GM23248 (cell line): ENCODE measurements around the gene PAPPA. TPM values are rescaled to one million over a fixed set of nuclear protein-coding genes. Genes with fewer than 3 reads are reported as not detected.

ENCODE experiments used
- DNase-seq: peaks from one replicate; pipeline ENCODE4 v3.0.0-alpha.2; 2015
- H2AFZ ChIP-seq: fragments of 200-600 bp; sonication (generic); 2 replicates; pipeline ENCODE4 v1.6.1; 2016; ENCODE audit warnings: antibody characterized with exemption
- H3F3A ChIP-seq: fragments of 200-600 bp; sonication (generic); 2 replicates; pipeline ENCODE4 v1.6.1; 2016; ENCODE audit warnings: mild to moderate bottlenecking, antibody characterized with exemption, mixed run types; ENCODE audit not compliant: insufficient read depth
- H3K27ac ChIP-seq: fragments of 200-600 bp; sonication (generic); 2 replicates; pipeline ENCODE4 v1.5.1; 2016; ENCODE audit warnings: mild to moderate bottlenecking
- H3K27me3 ChIP-seq: fragments of 200-600 bp; sonication (generic); replicated peaks from 2 replicates; pipeline ENCODE4 v1.6.1; 2016; ENCODE audit warnings: mild to moderate bottlenecking; ENCODE audit not compliant: insufficient read depth
- H3K36me3 ChIP-seq: fragments of 200-600 bp; sonication (generic); 2 replicates; pipeline ENCODE4 v1.6.1; 2016; ENCODE audit warnings: low read depth, mild to moderate bottlenecking
- H3K4me1 ChIP-seq: fragments of 200-600 bp; sonication (generic); 2 replicates; pipeline ENCODE4 v1.6.1; 2016; ENCODE audit warnings: mild to moderate bottlenecking; ENCODE audit not compliant: insufficient read depth
- H3K4me2 ChIP-seq: fragments of 200-600 bp; sonication (generic); one replicate; pipeline ENCODE4 v1.6.1; 2016; ENCODE audit warnings: mild to moderate bottlenecking; ENCODE audit not compliant: unreplicated experiment
- H3K4me3 ChIP-seq: fragments of 200-600 bp; sonication (generic); 2 replicates; pipeline ENCODE4 v1.5.1; 2016; ENCODE audit warnings: mild to moderate bottlenecking
- H3K79me2 ChIP-seq: fragments of 200-600 bp; sonication (generic); 2 replicates; pipeline ENCODE4 v1.6.1; 2016; ENCODE audit warnings: mild to moderate bottlenecking; ENCODE audit not compliant: insufficient read depth
- H3K9ac ChIP-seq: fragments of 200-600 bp; sonication (generic); 2 replicates; pipeline ENCODE4 v1.6.1; 2016; ENCODE audit warnings: mild to moderate bottlenecking
- H3K9me2 ChIP-seq: fragments of 200-600 bp; sonication (generic); 2 replicates; pipeline ENCODE4 v1.6.1; 2016; ENCODE audit warnings: mixed run types, mild to moderate bottlenecking, moderate library complexity; ENCODE audit not compliant: insufficient read depth
- H3K9me3 ChIP-seq: fragments of 200-600 bp; sonication (generic); one replicate; pipeline ENCODE4 v1.6.1; 2017; ENCODE audit warnings: low read depth
- H4K20me1 ChIP-seq: fragments of 200-600 bp; sonication (generic); 2 replicates; pipeline ENCODE4 v1.6.0; 2016; ENCODE audit not compliant: insufficient read depth
- EZH2 ChIP-seq: fragments of 200-600 bp; sonication (generic); IDR thresholded peaks from 2 replicates; pipeline ENCODE4 v1.6.1; 2018; ENCODE audit warnings: antibody characterized with exemption, mild to moderate bottlenecking; ENCODE audit not compliant: insufficient read depth, poor library complexity, severe bottlenecking
- EZH2phosphoT487 ChIP-seq: fragments of 200-600 bp; sonication (generic); IDR thresholded peaks from 2 replicates; pipeline ENCODE4 v1.6.1; 2018; ENCODE audit warnings: antibody characterized with exemption, moderate library complexity, mild to moderate bottlenecking, low read depth; ENCODE audit not compliant: insufficient read depth
- WGBS, 2 experiments: methylation state at CpG; one replicate each; pipeline ENCODE4 v1.1.6; 2015 to 2017; ENCODE audit warnings: low lambda C conversion rate in 2 of 2, low coverage in 1 of 2; ENCODE audit errors: missing lambda C conversion rate in 2 of 2; 5-methylcytosine and 5-hydroxymethylcytosine counted together
- in situ Hi-C: fragments of 300-500 bp; cut with MboI; formaldehyde crosslinking; loops from 2 replicates; pipeline ENCODE4 v1.15.0; 2020
- polyA plus RNA-seq: library from polyadenylated mRNA; unstranded; fragments of >200 nt; fragmentation: Nextera tagmentation; extraction: Ambion mirVana; gene quantifications from 2 replicates; pipeline ENCODE4 v1.2.1, GENCODE V29; 2016
- total RNA-seq: library from RNA; depleted of rRNA; stranded (reverse); fragments of >200 nt; shearing (Covaris generic); gene quantifications from 2 replicates; pipeline ENCODE4 v1.2.3, GENCODE V29; 2014

PAPPA gene
- total and polyA plus RNA-seq, 2 experiments from 2014 or later, result 8.7 to 30.3 TPM

GRCh38 chr9:116372081-116372673, 218.6 kb downstream of the PAPPA start:
- no peaks in the 10 kb centered on the region for H3K9me3 ChIP-seq
- H4K20me1 ChIP-seq, result no peaks in the 10 kb centered on the region
- no peaks in the 10 kb centered on the region for H3K79me2 ChIP-seq
- H3K4me3 ChIP-seq, result no peak overlapping the region
- no peak overlapping the region for H3K4me2 ChIP-seq
- no peaks in the 10 kb centered on the region for H3K27me3 ChIP-seq
- H2AFZ ChIP-seq, result no peak overlapping the region
- peaks cover 4% of the 10 kb centered on the region for H3K4me1 ChIP-seq
- no peak overlapping the region for H3K27ac ChIP-seq
- TF ChIP-seq EZH2, result no peak
- peaks cover 23% of the 10 kb centered on the region for H3F3A ChIP-seq
- in situ Hi-C loops, result no loop called here
- H3K36me3 ChIP-seq, result peaks cover 22% of the 10 kb centered on the region; the same call in 1 of the 2 replicates
- no peak for DNase-seq
- H3K9ac ChIP-seq, result no peak overlapping the region
- no peaks in the 10 kb centered on the region for H3K9me2 ChIP-seq

GRCh38 chr9:116372786-116373185, 219.2 kb downstream of the PAPPA start:
- H3K4me2 ChIP-seq, result no peak overlapping the region
- H3K27me3 ChIP-seq, result no peaks in the 10 kb centered on the region
- WGBS, 2 experiments, result 97 to 99% methylated on average over 4 of the region's 4 CpGs
- H3K79me2 ChIP-seq, result no peaks in the 10 kb centered on the region
- H3K36me3 ChIP-seq, result peaks cover 22% of the 10 kb centered on the region; the same call in 1 of the 2 replicates
- H3K4me1 ChIP-seq, result peaks cover 10% of the 10 kb centered on the region
- TF ChIP-seq EZH2phosphoT487 (no peak), EZH2 (no peak)
- no peaks in the 10 kb centered on the region for H3K9me3 ChIP-seq
- H3K4me3 ChIP-seq, result no peak overlapping the region
- peaks cover 29% of the 10 kb centered on the region for H3F3A ChIP-seq
- H3K27ac ChIP-seq, result no peak overlapping the region
- H3K9ac ChIP-seq, result no peak overlapping the region
- no peak overlapping the region for H2AFZ ChIP-seq
- H4K20me1 ChIP-seq, result no peaks in the 10 kb centered on the region
- no peaks in the 10 kb centered on the region for H3K9me2 ChIP-seq
- no peak for DNase-seq
- in situ Hi-C loops, result no loop called here

- peaks cover 44% of the 10 kb centered on the region for H3K36me3 ChIP-seq
Measured at GRCh38 chr9:116377179-116377798, 223.7 kb downstream of the PAPPA start.

GRCh38 chr9:116378873-116379272, 225.3 kb downstream of the PAPPA start:
- WGBS, 2 experiments, result 92 to 97% methylated on average over 2 of the region's 2 CpGs
- H3K27me3 ChIP-seq, result no peaks in the 10 kb centered on the region
- no peak overlapping the region for H3K27ac ChIP-seq
- peaks cover 12% of the 10 kb centered on the region for H3K4me1 ChIP-seq
- H3K9me2 ChIP-seq, result no peaks in the 10 kb centered on the region
- peaks cover 46% of the 10 kb centered on the region for H3F3A ChIP-seq
- no peaks in the 10 kb centered on the region for H3K79me2 ChIP-seq
- DNase-seq, result no peak
- H3K4me3 ChIP-seq, result no peak overlapping the region
- peaks cover 50% of the 10 kb centered on the region for H3K36me3 ChIP-seq
- H3K9ac ChIP-seq, result no peak overlapping the region
- no peak for TF ChIP-seq EZH2
- no peak for TF ChIP-seq EZH2phosphoT487
- H2AFZ ChIP-seq, result no peak overlapping the region
- H4K20me1 ChIP-seq, result no peaks in the 10 kb centered on the region
- in situ Hi-C loops, result no loop called here
- H3K9me3 ChIP-seq, result no peaks in the 10 kb centered on the region
- H3K4me2 ChIP-seq, result no peak overlapping the region

More at GRCh38 chr9:116377179-116377798, 223.7 kb downstream of the PAPPA start:
- Histone ChIP-seq H3K9me3 (no peaks in the 10 kb centered on the region), H3K4me2 (peak overlapping the region; percentile 7), H3K79me2 (no peaks in the 10 kb centered on the region), H3F3A (peaks cover 46% of the 10 kb centered on the region), H3K9ac (peak overlapping the region; percentile 35), H3K9me2 (no peaks in the 10 kb centered on the region), H3K4me1 (peaks cover 12% of the 10 kb centered on the region), H3K27me3 (no peaks in the 10 kb centered on the region), H3K27ac (peak overlapping the region; percentile 57), H2AFZ (no peak overlapping the region), H4K20me1 (no peaks in the 10 kb centered on the region), H3K4me3 (no peak overlapping the region)
- DNase-seq, result peak; percentile 90
- in situ Hi-C loops, result no loop called here
- WGBS, 2 experiments, result 54 to 59% methylated on average over 8 of the region's 8 CpGs
- TF ChIP-seq EZH2, result no peak
- TF ChIP-seq EZH2phosphoT487, result no peak

- in situ Hi-C loops, result no loop called here
- H4K20me1 ChIP-seq, result no peaks in the 10 kb centered on the region
- no peaks in the 10 kb centered on the region for H3K9me2 ChIP-seq
- H3K4me2 ChIP-seq, result no peak overlapping the region
- H3K27ac ChIP-seq, result no peak overlapping the region
- no peak overlapping the region for H3K9ac ChIP-seq
- H3K27me3 ChIP-seq, result no peaks in the 10 kb centered on the region
- 96 to 100% methylated on average over 2 of the region's 2 CpGs for WGBS, 2 experiments
- H3K36me3 ChIP-seq, result peaks cover 54% of the 10 kb centered on the region
- H3K9me3 ChIP-seq, result no peaks in the 10 kb centered on the region
- peaks cover 12% of the 10 kb centered on the region for H3K4me1 ChIP-seq
- H3F3A ChIP-seq, result peaks cover 40% of the 10 kb centered on the region
- no peaks in the 10 kb centered on the region for H3K79me2 ChIP-seq
- DNase-seq, result no peak
- no peak overlapping the region for H2AFZ ChIP-seq
- no peak overlapping the region for H3K4me3 ChIP-seq
- TF ChIP-seq EZH2phosphoT487, result no peak
- no peak for TF ChIP-seq EZH2
Measured at GRCh38 chr9:116379821-116380220, 226.2 kb downstream of the PAPPA start.
